Stimulated activated naive CD8-positive, alpha-beta T cell treated with anti-CD3 and anti-CD28 coated beads, Interleukin-15, Interleukin-2, amounts not matched to agents 100 U/mL and 50 U/mL, for 24 hours (primary cell): ENCODE measurements around the gene VPS4B.
"Not testable (repeated sequence)": the region's sequence is repeated elsewhere in the genome, so short reads cannot be mapped to it uniquely, and the experiment has no call there.

Source experiments
- ATAC-seq: fragments of 150-1000 bp; cut with Tn5 transposase; one replicate; pipeline ENCODE4 v1.10.0; 2021
- DNase-seq: peaks from one replicate; pipeline ENCODE4 v3.0.0; 2021

The VPS4B gene

DNA sequence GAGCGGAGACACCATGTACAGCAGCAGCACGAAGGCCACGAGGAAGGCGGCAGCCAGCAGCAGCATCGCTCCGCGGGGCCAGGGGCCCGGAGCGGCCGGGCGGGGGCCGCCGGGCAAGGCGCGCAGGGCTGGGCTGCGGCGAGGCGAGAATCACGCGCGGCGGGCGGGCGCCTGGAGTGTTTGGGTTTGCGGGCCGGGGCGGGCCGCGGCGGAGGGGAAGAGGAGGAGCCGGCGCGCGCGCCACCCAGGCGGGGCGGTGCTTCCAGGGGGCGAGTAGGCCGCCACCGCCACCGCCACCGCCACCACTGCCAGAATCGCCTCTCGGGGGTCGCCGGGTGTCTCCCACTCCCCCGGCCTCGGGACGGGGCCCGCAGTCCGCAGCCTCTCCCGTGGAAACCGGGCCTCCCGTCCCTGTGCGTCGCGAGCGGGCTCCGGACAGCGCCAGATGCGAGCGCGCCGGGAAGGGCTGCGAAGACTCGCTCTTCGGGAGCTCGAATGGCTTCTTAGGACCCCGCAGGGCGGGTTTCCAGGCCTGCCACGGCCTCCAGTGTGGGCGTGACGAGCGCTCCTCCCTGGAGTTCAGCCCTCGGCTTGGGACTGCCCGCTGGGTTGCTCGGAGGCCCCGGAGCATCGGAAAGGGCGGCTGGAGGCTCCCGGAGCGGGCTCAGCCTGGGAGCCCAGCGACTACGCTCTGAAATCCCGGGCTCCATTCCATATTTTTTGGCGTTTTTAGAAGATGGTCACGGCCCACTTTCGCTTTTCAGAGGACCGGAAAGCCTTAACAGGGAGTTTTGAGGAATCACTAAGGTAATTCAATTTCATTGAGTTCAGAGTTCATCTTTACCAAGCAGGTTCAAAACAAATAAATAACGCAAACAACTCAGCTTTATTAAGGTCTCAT is 55.0 kb downstream of the VPS4B start, which contains the start of gene KDSR:
Gene KDSR (minus strand): TSS at position 154 of the 901 bp plus-strand sequence. CDS start 88 bp downstream, at position 66.
- ATAC-seq (peak; percentile 81), DNase-seq (peak; percentile 88)

DNA sequence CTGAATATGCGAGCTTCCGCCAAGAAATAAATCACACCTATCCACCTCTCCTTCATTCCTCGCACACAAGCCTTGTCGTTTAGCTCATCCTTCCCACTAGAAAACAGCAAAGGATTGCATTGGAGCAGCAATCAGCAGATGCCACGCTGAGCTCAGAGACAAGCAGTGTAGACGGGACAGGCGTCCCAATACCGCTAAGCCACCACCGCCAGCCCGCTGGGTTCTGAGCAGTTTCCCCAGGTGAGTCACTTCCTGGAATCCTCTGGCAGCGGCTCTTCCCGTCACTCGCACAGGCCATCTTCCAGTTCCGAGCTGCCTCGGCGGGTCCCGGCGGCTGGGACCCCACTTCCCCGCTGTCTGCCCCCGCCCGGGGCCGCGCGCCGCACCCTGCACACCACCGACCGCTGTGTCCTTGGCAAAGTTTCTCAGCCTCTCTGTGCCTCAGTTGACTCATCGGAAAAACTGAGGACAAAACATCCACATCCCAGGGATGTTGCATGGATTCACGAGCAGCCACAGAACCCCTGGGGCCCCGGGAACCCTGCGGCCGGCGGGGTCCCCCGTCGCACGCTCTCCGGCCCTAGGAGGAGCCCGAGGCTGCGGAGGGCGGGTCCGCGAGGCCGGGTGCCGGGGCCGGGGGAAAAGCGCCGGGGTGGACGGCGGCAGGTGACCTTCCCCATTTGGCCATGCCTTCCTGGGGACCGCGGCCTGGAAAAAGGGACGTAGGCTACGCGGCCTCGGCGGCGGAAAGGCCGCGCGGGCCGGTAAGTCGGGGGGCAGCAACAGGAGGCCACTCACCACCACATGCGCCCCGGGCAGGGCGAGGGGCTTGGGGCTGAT is 55.8 kb downstream of the VPS4B start:
- ATAC-seq (peak; percentile 76), DNase-seq (peak; percentile 75)

DNA sequence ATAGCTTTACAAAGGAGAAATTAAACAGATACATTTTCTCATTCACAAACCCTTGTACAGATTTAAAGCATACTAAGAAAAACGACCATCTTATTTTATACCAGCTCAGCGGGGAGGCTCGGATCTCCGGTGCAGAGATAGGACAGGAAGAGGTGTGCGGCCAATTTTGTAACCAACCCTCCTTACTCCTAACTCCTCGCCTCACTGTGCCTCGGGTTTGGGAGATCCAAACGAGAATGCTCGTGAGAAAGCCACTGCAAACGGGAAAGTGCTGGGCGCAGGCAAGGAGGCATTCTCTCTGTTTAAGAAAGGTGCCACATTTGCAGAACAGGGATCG is 56.4 kb downstream of the VPS4B start:
- DNase-seq (peak; percentile 27), ATAC-seq (no peak)

DNA sequence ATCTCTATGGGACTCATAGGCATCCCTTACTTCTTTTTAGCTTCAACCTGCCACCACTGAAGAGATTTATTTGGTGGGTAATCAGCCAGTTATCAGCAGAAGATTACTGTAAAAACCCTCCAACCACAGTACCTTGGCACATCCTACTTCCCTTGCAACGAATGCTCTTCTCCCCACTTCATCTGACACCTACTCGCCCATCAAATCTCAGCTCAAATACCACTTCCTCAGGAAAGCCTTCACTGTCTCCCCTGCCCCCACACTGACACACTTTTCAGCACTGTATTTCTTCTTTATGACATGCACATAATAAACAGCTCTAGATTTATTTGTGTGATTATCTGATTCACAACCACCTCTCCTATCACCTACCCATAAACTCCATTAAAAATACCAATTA is 58.3 kb downstream of the VPS4B start:
- no peak for ATAC-seq
- no peak for DNase-seq

DNA sequence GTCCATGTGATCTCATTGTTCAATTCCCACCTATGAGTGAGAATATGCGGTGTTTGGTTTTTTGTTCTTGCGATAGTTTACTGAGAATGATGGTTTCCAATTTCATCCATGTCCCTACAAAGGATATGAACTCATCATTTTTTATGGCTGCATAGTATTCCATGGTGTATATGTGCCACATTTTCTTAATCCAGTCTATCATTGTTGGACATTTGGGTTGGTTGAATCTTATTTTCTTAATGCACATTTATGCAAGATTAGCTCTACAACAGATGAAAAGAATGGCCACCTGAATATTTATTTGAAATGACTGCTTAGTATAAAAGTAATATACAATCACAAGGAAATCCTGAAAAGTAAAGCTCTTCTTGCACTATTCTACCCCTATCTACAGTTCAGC is 58.9 kb downstream of the VPS4B start:
- not testable (repeated sequence) for DNase-seq, ATAC-seq

DNA sequence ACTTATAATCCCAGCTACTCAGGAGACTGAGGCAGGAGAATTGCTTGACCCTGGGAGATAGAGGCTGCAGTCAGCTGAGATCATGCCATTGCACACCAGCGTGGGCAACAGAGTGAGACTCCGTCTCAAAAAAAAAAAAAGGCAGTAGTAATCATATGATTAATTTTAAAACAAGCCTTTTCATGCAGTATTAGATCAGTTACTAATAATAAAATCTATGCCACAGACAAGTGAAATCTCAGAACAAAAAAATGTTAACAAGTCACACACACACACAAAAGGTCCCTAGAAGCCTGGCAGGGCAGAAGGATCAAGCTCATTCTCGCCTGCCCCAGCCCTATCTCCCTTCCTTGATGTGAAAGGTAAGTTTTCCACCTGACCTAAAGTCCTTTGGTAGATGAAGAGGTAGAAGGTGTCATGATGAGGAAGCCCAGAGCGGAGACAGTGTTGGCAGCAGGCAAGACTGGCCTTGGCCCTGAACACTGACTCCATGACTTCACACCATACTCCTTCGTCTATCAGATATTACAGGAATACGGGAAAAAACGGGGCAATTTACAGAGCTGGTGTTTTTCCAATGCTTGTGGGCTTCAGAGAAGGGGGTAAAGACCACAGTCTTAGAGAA is 65.9 kb downstream of the VPS4B start:
- no peak for ATAC-seq
- DNase-seq, result no peak

DNA sequence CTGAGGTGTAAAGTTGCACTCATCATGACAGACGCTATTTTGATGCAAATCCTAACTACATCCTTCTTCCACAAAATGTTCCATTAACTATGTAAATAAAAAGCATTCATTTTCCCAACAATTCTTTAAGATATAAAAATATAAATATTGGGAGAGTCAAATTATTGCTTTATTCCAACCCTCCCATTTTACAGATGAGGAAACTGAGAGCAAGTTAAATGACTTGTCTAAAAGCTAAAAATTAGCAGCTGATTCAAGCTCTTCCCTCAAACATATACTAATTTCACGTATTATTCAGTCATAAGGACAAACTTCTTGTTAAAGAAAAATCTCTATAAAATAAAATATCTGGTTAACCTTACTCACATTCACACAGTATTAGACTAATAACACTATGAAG is 72.0 kb downstream of the VPS4B start:
- ATAC-seq, result no peak
- DNase-seq, result no peak

DNA sequence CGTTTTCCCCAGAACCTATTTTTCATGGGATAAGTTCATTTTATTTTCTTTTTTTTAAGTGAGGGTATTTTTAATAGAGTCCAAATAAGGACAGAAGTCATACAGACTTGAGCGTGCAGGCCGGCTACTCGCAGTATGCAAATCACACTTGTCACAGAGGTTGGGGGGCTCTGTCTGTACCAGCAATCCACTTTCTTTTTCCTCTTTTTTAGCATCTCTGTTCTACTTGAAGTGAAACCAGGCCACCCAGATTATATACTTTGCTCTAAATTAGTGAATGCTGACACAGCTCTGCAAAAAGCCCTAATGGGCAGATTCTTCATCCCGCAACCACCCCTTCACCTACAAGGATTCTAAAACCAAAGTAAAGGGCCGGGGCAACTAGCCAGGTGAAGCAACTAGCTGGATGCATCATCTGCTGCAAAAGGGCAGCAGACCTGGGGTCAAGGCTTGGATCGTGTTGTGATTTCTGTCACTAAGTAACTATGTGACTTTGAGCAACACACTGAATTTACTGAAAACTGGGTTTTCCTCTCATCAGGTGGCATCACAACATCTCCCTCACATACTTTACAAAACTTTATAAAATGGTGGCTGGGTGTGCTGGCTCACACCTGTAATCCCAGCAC is 73.7 kb downstream of the VPS4B start:
- no peak for ATAC-seq

DNA sequence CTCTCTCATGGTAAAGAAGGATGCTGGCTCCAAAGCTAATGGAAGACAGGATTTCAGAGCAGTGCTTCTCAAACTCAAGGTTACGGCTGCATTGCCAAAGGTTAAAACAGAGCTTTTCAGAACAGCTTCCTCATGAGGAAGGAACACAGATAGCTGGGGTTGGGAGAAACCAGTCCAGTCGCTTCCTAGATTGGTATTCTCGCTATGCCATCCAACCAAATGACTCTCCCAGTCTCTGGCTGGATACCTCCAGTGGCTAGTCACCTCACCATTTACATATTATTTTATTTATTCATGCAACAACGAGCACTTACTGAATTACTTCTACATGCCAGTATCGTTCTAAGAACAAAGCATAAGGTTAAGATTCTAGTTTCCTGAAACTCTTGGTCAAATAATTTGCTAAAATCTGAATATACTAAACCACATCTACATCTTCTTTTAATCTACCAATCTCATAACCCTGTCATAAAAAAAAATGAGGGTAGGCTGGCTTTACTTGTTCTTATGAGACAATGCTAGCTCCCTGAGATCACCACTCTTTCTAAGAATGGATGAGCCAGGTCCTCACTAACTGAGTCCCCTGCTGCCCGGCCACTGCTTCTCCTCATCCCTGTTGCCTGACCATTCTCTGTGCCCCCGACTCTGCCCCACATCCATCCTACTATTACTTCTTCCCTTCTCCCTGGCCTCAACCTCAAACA is 75.6 kb downstream of the VPS4B start:
- no peak for DNase-seq
- ATAC-seq, result no peak

More for the DNA sequence above, 73.7 kb downstream of the VPS4B start:
- DNase-seq, result no peak

DNA sequence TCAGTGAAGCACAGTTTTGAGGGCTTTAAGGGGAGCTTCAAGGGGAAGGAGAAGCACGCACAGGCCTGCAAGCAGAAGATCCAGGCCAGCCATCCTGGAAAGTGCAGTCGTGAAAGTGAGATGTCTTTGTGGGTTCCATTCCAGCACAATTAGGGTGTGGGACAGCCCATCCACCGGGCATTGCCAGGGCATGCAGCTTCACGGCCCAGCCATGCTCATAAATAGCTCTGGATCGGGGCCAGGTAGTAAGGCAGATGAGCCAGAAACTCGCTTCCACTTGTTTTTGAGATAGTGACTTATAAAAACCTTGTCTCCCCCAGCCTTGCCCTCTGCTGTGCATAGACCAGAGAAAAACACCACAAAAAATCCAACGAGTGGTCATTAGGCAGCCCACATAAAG is 76.2 kb downstream of the VPS4B start:
- ATAC-seq, result no peak
- no peak for DNase-seq

DNA sequence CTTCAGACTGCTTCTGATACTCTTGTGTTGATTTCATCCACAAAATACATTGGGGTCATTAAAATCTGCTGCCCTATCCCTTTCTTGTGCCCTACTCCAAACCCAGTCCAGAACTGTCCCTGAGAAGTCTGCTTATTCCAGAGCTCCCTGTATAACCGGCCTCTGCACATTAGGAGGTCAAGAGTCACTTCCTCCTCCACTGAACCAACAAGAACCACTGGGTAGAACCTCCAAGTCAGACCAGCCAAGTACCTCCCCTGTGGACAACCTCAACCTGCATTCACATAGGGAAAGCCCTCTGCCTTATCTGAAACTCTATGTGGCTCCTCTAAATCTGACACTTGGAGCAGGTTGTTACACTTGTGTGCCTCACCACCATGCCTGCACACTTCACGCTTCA is 77.4 kb downstream of the VPS4B start:
- ATAC-seq (no peak), DNase-seq (no peak)

DNA sequence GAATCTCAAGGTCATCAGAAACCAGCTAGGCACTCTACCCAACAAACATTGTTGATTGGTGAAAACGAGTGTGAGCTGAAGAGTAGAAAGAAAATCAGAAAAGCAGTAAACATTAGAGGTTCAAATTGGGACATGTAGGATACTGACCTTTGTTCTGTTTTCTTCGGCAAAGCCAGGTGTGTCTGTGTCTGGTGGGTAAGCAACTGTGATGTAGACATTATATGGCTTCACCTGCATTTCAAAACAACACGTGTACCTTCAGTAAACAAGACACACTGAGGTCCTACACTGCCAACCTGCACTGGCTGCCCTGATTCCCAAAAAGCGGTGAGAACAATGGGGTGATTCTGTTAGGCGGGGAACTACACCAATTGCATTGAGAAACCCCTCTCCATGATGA is 78.0 kb downstream of the VPS4B start:
- no peak for DNase-seq
- no peak for ATAC-seq

DNA sequence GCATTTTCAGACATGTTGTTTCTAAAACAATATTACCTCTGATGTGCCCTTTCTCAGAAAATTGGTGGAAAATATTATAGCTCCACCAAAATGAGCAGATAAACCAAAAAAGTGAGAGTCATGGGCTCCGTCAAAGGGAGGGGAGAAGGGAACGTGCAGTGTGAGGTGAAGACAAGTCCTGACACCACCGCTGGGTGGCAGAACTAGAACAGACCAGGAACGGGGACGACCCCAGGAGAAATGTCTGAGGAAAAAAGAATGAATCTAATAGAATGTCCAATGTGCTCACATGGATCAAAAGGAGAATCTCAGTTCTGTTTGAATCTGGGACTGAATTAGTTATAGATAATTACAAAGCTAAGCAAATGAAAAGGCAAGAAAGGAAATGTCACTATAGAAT is 80.1 kb downstream of the VPS4B start:
- peak; percentile 55 for ATAC-seq

DNA sequence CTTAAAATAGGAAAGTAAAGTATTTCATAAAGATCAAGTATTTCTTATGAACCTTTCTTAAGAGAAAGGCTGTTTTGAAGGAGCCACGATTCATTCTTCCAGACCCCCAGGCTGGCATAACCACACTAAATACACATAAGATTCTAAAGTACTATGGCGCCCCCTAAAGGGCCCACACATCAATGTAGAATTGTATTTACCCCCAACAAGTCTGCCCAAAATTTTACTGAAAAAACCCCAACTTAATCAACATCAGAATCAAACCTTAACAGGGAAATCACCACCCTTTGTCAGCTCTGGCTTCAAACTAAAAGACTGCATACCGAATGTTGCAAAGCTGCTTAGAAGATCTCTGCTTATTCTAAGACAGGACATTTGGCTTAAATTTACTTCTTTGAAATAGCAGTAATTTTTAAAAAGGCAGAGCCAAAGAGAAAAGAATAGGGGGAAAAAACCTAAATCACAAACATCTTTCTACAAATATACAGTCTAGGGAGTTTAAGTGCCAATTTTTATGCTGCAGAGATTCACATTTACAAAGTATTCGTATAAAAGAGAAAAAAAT is 82.3 kb downstream of the VPS4B start:
- DNase-seq (peak; percentile 38), ATAC-seq (no peak)

More for the DNA sequence above, 80.1 kb downstream of the VPS4B start:
- DNase-seq, result peak; percentile 22
